Measurements from ENCODE around the gene EXT2. TPM values are rescaled to one million over a fixed set of nuclear protein-coding genes. Genes with fewer than 3 reads are reported as not detected.

Gene EXT2
- total RNA-seq, 1 donor from 2014 or later: 75.0 TPM

DNA sequence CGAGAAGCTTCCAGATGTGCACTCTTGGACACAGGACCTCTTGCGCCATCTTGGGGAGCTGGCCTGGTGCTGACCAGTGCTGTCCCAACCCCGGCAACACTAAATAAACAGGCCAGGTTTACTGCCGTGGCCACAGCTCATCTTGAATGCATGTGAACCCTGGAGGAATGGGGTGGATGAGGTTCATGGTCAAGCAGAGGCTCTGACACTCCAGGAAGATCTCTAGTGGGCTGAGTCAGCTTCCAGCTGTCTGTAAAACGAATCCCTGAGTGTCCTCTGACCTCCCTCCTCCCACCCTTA is 162.7 kb downstream of the EXT2 start:
- Mint-ChIP-seq H3K9me3 (peaks cover 10% of the 10 kb centered on the region), H3K36me3 (peaks cover 12% of the 10 kb centered on the region), H3K4me1 (peaks cover 12% of the 10 kb centered on the region), H3K27me3 (ENCODE audit: low read depth) (no peaks in the 10 kb centered on the region), H3K4me3 (no peak overlapping the region), H3K27ac (no peak overlapping the region)
- TF ChIP-seq, protein P1, sequence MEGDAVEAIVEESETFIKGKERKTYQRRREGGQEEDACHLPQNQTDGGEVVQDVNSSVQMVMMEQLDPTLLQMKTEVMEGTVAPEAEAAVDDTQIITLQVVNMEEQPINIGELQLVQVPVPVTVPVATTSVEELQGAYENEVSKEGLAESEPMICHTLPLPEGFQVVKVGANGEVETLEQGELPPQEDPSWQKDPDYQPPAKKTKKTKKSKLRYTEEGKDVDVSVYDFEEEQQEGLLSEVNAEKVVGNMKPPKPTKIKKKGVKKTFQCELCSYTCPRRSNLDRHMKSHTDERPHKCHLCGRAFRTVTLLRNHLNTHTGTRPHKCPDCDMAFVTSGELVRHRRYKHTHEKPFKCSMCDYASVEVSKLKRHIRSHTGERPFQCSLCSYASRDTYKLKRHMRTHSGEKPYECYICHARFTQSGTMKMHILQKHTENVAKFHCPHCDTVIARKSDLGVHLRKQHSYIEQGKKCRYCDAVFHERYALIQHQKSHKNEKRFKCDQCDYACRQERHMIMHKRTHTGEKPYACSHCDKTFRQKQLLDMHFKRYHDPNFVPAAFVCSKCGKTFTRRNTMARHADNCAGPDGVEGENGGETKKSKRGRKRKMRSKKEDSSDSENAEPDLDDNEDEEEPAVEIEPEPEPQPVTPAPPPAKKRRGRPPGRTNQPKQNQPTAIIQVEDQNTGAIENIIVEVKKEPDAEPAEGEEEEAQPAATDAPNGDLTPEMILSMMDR (IDR thresholded peaks at IDR 0.05; ENCODE audit: unreplicated experiment): no peak
- DNase-seq (ENCODE audit: low spot score in 2 of 2, unreplicated experiment in 2 of 2): no peak

DNA sequence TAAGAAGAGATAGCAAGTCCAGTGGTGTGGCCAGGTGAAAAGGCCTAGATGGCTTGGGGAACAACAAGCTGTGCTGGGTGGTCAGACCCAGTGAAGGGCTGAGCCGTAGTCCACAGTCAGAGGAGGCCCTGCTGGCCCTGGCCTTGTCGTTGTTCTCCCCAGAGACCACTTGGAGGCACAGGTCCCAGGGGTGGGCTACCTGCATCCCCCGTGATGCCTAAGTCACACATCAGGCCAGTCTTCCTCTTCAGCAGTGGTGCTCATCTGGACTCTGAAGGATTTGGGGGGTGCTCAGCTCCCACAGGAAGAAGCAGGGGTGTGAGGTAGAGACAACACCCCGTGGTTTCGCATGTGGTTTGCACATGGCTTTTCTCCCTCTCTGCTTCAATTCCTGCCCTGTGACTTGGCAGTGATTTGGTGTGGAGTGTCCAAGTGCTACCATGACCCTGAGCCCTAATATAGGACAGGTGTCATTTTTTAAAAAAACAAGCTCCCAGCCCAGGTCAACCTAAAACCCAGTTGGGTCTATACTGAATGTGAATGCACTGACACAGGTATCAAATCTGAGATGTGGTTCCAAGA is 163.5 kb downstream of the EXT2 start:
- H3K4me3 Mint-ChIP-seq: no peak overlapping the region
- TF ChIP-seq, protein P1 (IDR thresholded peaks at IDR 0.05; ENCODE audit: unreplicated experiment): no peak
- H3K9me3 Mint-ChIP-seq: peaks cover 3% of the 10 kb centered on the region
- peaks cover 12% of the 10 kb centered on the region for H3K4me1 Mint-ChIP-seq
- H3K27ac Mint-ChIP-seq: no peak overlapping the region
- H3K36me3 Mint-ChIP-seq: peaks cover 4% of the 10 kb centered on the region
- DNase-seq (ENCODE audit: low spot score in 2 of 2, unreplicated experiment in 2 of 2): no peak
- H3K27me3 Mint-ChIP-seq (ENCODE audit: low read depth): no peaks in the 10 kb centered on the region

DNA sequence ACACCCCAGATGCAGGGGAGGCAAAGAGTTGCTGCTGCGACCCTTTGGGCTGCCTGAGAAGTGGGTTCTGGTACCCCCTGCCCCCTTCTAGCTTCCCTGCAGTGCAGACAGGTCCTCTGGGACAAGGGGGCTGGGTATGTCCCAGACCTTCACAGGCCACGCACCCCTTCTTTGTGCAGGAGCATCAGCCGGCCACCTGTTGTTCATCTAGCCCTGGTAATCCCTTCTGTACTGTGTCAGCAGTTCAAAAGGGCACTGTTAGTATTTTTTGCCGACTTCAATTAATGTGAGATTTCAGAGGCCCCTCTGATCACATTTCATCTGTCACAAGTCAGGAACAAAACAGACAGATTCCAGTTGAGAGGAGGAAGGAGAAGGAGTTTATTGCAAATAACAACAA is 164.6 kb downstream of the EXT2 start:
- Mint-ChIP-seq H3K36me3 (no peaks in the 10 kb centered on the region), H3K9me3 (no peaks in the 10 kb centered on the region), H3K4me3 (no peak overlapping the region), H3K27ac (no peak overlapping the region), H3K4me1 (peaks cover 12% of the 10 kb centered on the region), H3K27me3 (ENCODE audit: low read depth) (no peaks in the 10 kb centered on the region)
- TF ChIP-seq, protein P1 (IDR thresholded peaks at IDR 0.05; ENCODE audit: unreplicated experiment): no peak
- no peak for DNase-seq (ENCODE audit: low spot score in 2 of 2, unreplicated experiment in 2 of 2)

DNA sequence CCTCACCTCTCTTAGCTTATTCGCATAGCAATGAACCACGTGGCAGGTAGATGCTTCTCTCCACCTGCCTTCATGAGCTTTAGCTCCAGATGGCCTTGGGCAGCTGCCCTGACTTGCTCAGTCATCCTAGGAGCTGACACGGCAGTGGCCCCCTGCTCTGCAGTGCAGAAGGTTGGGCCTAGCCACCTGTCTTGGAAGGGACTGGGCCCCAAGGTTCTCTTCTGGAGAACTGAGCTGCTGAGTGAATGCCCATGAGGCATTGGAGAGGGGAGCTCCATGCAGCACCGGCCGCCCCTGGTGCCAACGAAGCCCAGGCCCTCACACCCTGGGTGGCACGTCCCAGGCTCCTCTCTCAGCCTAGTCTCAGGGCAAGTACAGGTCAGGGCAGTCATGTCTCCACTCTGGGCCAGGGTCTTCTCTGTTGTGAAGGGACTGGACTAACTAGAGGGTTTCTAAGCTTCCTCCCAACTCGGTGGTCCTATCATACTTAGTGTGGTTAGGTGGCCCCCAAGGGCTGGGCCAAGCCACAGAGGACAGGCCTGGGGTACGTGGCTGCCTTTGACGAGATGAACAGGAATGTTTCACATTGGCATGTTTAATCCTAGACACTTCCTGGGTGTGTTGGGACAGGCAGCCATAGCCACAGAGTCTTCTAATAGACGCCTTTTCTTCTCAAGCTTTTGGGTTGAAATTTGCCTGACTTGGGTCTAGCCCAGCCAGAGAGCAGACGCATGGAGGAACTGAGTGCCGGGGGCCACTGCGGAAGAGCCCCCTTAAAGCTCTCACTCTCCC is 166.5 kb downstream of the EXT2 start:
- H3K4me1 Mint-ChIP-seq: peaks cover 4% of the 10 kb centered on the region
- no peaks in the 10 kb centered on the region for H3K27me3 Mint-ChIP-seq (ENCODE audit: low read depth)
- no peak overlapping the region for H3K4me3 Mint-ChIP-seq
- H3K27ac Mint-ChIP-seq: no peak overlapping the region
- no peak for DNase-seq (ENCODE audit: low spot score in 2 of 2, unreplicated experiment in 2 of 2)
- H3K9me3 Mint-ChIP-seq: no peaks in the 10 kb centered on the region
- H3K36me3 Mint-ChIP-seq: no peaks in the 10 kb centered on the region
- TF ChIP-seq, protein P1 (IDR thresholded peaks at IDR 0.05; ENCODE audit: unreplicated experiment): no peak

DNA sequence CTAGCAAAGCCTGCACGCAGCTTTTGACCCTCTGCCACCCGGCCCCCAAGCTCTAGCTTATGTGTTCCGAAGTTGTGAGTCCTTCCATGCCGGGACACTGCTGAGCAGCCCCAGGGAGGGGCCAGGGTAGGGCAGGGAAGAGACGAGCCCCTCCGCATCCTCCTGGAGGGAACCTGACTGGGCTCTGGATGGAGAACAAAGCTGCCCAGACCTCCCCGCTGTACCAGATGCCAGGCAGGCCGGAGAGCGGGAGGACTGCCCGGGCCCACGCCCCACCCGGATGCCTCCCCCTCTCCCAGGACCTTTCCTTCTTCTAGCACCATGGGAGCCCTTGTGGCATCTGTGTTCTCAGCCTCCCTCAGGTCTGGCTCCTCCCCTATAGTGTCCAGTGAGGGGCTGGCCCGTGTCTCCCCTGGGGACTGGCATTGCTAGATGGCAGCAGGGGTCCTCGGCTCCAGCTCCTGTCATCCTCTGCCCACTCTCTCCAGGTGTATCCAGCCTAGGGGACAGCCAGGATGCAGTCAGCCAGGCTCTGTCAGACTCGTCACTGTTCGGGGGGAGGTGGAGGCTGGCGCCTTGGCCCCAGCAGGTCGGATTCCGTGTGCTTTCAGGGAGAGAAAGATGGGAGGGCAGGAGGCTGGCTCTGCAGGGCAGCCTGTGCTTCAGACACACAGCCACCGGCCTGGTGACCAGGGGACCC is 168.4 kb downstream of the EXT2 start:
- Mint-ChIP-seq H3K4me1 (peaks cover 13% of the 10 kb centered on the region), H3K36me3 (no peaks in the 10 kb centered on the region)

More for the DNA sequence above, 168.4 kb downstream of the EXT2 start:
- Mint-ChIP-seq H3K27me3 (ENCODE audit: low read depth) (no peaks in the 10 kb centered on the region), H3K27ac (no peak overlapping the region), H3K9me3 (no peaks in the 10 kb centered on the region), H3K4me3 (no peak overlapping the region)
- TF ChIP-seq, protein P1 (IDR thresholded peaks at IDR 0.05; ENCODE audit: unreplicated experiment): no peak
- DNase-seq (ENCODE audit: low spot score in 2 of 2, unreplicated experiment in 2 of 2): no peak
